K562 (cell line): Measurements from ENCODE around the gene BCAN. TPM values are rescaled to one million over a fixed set of nuclear protein-coding genes. Genes with fewer than 3 reads are reported as not detected.
A peak's percentile ranks its signal among the peaks of the same experiment; 100 is the strongest.

ENCODE experiments used
- BCL6 ChIP-seq: fragments of 250-450 bp; sonication (Bioruptor Pico); IDR thresholded peaks from 2 replicates; pipeline ENCODE4 v1.4.0; 2020
- BCOR ChIP-seq: fragments of 450-650 bp; IDR thresholded peaks from 2 replicates; pipeline ENCODE4 v1.6.1; 2016
- CHD2 ChIP-seq: IDR thresholded peaks from 2 replicates; pipeline ENCODE4 v1.6.1; 2011; ENCODE audit warnings: low read depth, low read length
- KLF6 ChIP-seq: fragments of 250-450 bp; sonication (Bioruptor Pico); IDR thresholded peaks from 2 replicates; pipeline ENCODE4 v1.4.0; 2020; ENCODE audit warnings: mild to moderate bottlenecking, moderate library complexity, borderline replicate concordance
- MECOM ChIP-seq: fragments of 250-450 bp; sonication (Bioruptor Pico); IDR thresholded peaks from 2 replicates; pipeline ENCODE4 v1.8.0; 2022; ENCODE audit warnings: inconsistent platforms
- MEF2D ChIP-seq: conservative IDR thresholded peaks from 2 replicates; pipeline ENCODE4 v1.6.1; 2016; ENCODE audit warnings: low read depth, missing genetic modification characterization, missing compliant biosample characterization
- NCOA2 ChIP-seq, 2 experiments: fragments of 450-650 bp; IDR thresholded peaks; 2 replicates each; pipeline ENCODE4 v1.6.1; 2018; ENCODE audit warnings: mild to moderate bottlenecking in 2 of 2, moderate library complexity in 1 of 2; ENCODE audit not compliant: partially characterized antibody in 2 of 2
- NFE2 ChIP-seq: IDR thresholded peaks from 2 replicates; pipeline ENCODE4 v1.6.1; 2014; ENCODE audit warnings: antibody characterized with exemption, low read depth
- POLR3A ChIP-seq: IDR thresholded peaks from 2 replicates; pipeline ENCODE4 v1.6.1; 2011; ENCODE audit warnings: borderline replicate concordance, mild to moderate bottlenecking, moderate library complexity; ENCODE audit not compliant: insufficient read length, insufficient read depth; ENCODE audit errors: extremely low read depth
- PTTG1 ChIP-seq: fragments of 450-650 bp; IDR thresholded peaks from 2 replicates; pipeline ENCODE4 v1.6.1; 2016; ENCODE audit warnings: low read depth, mild to moderate bottlenecking, missing genetic modification characterization, missing compliant biosample characterization
- SMAD1 ChIP-seq: fragments of 150-350 bp; IDR thresholded peaks from 2 replicates; pipeline ENCODE4 v1.6.1; 2014; ENCODE audit warnings: low read length, low read depth; ENCODE audit not compliant: partially characterized antibody
- SMARCC2 ChIP-seq: fragments of 450-650 bp; IDR thresholded peaks from 2 replicates; pipeline ENCODE4 v1.6.1; 2017; ENCODE audit warnings: antibody characterized with exemption, moderate library complexity, mild to moderate bottlenecking, low read depth
- SREBF1 ChIP-seq: fragments of 150-350 bp; IDR thresholded peaks from 2 replicates; pipeline ENCODE4 v1.6.1; 2014; ENCODE audit warnings: antibody characterized with exemption, low read depth, low read length, borderline replicate concordance
- ZNF224 ChIP-seq: sonication (generic); formaldehyde crosslinking; IDR thresholded peaks from 2 replicates; pipeline ENCODE4 v1.8.0; 2022; ENCODE audit warnings: mild to moderate bottlenecking, missing genetic modification reagents
- ZNF431 ChIP-seq: sonication (generic); formaldehyde crosslinking; IDR thresholded peaks from 2 replicates; pipeline ENCODE4 v1.8.0; 2022; ENCODE audit warnings: mild to moderate bottlenecking, missing genetic modification reagents
- ZNF589 ChIP-seq: fragments of 200-800 bp; sonication (Bioruptor generic); IDR thresholded peaks from 2 replicates; pipeline ENCODE4 v1.6.1; 2016; ENCODE audit warnings: low read depth, missing genetic modification characterization, missing compliant biosample characterization
- polyA plus RNA-seq, 8 experiments: library from polyadenylated mRNA; depleted of rRNA in 4 of 8; stranded (reverse) in 5 of 8; unstranded in 3 of 8; fragments of >200 nt; fragmentation: Nextera tagmentation in 2 of 8; fragmentation: Illumina TruSeq in 1 of 8; extraction: Ambion mirVana in 2 of 8; extraction: Trizol in 1 of 8; gene quantifications; 2 replicates each; pipeline versions ENCODE4 v1.2.1 to v1.2.3, GENCODE V29; 2011 to 2014; ENCODE audit warnings: inconsistent platforms in 1 of 8, missing spikeins in 1 of 8
- total RNA-seq, 7 experiments: library from RNA; depleted of rRNA in 6 of 7; stranded (reverse); fragments of >200 nt in 6 of 7; fragmentation: Illumina TruSeq in 2 of 7; extraction: Trizol in 2 of 7; gene quantifications; 2 replicates each; pipeline versions ENCODE4 v1.2.1 to v1.2.3, GENCODE V29; 2011 to 2021; ENCODE audit warnings: low replicate concordance in 1 of 7
- TF ChIP-seq, protein P1 (sequence below): fragments of 200-800 bp; sonication (Bioruptor generic); IDR thresholded peaks from 2 replicates; pipeline ENCODE4 v1.6.1; 2017; ENCODE audit warnings: missing genetic modification characterization, missing compliant biosample characterization
- TF ChIP-seq, protein P2 (sequence below): fragments of 250-450 bp; sonication (Bioruptor Pico); IDR thresholded peaks from 2 replicates; pipeline ENCODE4 v1.9.0; 2021; ENCODE audit warnings: mild to moderate bottlenecking, inconsistent platforms
- TF ChIP-seq, protein P3 (sequence below): sonication (generic); formaldehyde crosslinking; IDR thresholded peaks from 2 replicates; pipeline ENCODE4 v1.8.1; 2023; ENCODE audit warnings: missing genetic modification reagents, mild to moderate bottlenecking, borderline replicate concordance

BCAN gene
- total and polyA plus RNA-seq, 9 of the 15 experiments (the other 6 are each of a cell fraction or from before 2014, with no cell fraction given) = 0.04 to 0.33 (median 0.14) TPM; not detected in 5

DNA sequence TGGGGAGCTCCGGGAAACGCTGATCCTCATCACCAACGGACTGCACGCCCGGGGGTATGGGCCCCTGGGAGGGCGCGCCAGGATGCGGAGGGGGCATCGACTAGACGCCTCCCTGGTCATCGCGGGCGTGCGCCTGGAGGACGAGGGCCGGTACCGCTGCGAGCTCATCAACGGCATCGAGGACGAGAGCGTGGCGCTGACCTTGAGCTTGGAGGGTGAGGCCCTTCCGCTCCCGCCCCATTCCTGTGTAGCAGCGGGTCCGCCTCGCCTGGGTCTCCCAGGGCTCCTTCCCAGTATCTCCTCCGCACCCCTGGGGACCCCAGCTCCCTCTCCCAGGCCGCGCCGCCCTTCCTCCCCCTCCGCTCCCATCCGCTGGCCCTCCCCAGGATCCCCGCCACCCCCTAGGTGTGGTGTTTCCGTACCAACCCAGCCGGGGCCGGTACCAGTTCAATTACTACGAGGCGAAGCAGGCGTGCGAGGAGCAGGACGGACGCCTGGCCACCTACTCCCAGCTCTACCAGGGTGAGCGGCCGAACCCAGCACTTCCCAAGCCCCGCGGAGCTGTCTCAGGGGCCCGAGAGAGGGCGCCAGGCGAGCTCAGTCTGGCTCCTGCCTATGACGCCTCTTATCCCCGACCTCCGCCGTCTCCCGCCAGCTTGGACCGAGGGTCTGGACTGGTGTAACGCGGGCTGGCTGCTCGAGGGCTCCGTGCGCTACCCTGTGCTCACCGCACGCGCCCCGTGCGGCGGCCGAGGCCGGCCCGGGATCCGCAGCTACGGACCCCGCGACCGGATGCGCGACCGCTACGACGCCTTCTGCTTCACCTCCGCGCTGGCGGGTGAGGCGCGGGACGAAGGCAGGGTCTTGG is 17.7 kb upstream of the BCAN start (continued):
- TF ChIP-seq MEF2D (tag) = no peak
- TF ChIP-seq POLR3A = no peak
- no peak for TF ChIP-seq SMAD1
- TF ChIP-seq, protein P1, sequence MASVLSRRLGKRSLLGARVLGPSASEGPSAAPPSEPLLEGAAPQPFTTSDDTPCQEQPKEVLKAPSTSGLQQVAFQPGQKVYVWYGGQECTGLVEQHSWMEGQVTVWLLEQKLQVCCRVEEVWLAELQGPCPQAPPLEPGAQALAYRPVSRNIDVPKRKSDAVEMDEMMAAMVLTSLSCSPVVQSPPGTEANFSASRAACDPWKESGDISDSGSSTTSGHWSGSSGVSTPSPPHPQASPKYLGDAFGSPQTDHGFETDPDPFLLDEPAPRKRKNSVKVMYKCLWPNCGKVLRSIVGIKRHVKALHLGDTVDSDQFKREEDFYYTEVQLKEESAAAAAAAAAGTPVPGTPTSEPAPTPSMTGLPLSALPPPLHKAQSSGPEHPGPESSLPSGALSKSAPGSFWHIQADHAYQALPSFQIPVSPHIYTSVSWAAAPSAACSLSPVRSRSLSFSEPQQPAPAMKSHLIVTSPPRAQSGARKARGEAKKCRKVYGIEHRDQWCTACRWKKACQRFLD (CRISPR knock-in tag) = no peak
- no peak for TF ChIP-seq KLF6 (CRISPR knock-in tag)
- TF ChIP-seq, protein P2, sequence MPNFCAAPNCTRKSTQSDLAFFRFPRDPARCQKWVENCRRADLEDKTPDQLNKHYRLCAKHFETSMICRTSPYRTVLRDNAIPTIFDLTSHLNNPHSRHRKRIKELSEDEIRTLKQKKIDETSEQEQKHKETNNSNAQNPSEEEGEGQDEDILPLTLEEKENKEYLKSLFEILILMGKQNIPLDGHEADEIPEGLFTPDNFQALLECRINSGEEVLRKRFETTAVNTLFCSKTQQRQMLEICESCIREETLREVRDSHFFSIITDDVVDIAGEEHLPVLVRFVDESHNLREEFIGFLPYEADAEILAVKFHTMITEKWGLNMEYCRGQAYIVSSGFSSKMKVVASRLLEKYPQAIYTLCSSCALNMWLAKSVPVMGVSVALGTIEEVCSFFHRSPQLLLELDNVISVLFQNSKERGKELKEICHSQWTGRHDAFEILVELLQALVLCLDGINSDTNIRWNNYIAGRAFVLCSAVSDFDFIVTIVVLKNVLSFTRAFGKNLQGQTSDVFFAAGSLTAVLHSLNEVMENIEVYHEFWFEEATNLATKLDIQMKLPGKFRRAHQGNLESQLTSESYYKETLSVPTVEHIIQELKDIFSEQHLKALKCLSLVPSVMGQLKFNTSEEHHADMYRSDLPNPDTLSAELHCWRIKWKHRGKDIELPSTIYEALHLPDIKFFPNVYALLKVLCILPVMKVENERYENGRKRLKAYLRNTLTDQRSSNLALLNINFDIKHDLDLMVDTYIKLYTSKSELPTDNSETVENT = peak; percentile 57; the same call in 1 of the 2 replicates
- TF ChIP-seq CHD2 = no peak
- TF ChIP-seq ZNF224 (CRISPR knock-in tag) = 0 out of 2 replicates have a peak, but pooled peaks have one; percentile 49
- no peak for TF ChIP-seq SREBF1
- no peak for TF ChIP-seq NCOA2 (IDR thresholded peaks at IDR 0.05; ENCODE audit: partially characterized antibody in 2 of 2)
- peak; percentile 45 for TF ChIP-seq BCOR
- TF ChIP-seq ZNF589 = no peak
- no peak for TF ChIP-seq NFE2
- TF ChIP-seq ZNF431 (CRISPR knock-in tag) = no peak
- no peak for TF ChIP-seq PTTG1 (tag)
- TF ChIP-seq, protein P3, sequence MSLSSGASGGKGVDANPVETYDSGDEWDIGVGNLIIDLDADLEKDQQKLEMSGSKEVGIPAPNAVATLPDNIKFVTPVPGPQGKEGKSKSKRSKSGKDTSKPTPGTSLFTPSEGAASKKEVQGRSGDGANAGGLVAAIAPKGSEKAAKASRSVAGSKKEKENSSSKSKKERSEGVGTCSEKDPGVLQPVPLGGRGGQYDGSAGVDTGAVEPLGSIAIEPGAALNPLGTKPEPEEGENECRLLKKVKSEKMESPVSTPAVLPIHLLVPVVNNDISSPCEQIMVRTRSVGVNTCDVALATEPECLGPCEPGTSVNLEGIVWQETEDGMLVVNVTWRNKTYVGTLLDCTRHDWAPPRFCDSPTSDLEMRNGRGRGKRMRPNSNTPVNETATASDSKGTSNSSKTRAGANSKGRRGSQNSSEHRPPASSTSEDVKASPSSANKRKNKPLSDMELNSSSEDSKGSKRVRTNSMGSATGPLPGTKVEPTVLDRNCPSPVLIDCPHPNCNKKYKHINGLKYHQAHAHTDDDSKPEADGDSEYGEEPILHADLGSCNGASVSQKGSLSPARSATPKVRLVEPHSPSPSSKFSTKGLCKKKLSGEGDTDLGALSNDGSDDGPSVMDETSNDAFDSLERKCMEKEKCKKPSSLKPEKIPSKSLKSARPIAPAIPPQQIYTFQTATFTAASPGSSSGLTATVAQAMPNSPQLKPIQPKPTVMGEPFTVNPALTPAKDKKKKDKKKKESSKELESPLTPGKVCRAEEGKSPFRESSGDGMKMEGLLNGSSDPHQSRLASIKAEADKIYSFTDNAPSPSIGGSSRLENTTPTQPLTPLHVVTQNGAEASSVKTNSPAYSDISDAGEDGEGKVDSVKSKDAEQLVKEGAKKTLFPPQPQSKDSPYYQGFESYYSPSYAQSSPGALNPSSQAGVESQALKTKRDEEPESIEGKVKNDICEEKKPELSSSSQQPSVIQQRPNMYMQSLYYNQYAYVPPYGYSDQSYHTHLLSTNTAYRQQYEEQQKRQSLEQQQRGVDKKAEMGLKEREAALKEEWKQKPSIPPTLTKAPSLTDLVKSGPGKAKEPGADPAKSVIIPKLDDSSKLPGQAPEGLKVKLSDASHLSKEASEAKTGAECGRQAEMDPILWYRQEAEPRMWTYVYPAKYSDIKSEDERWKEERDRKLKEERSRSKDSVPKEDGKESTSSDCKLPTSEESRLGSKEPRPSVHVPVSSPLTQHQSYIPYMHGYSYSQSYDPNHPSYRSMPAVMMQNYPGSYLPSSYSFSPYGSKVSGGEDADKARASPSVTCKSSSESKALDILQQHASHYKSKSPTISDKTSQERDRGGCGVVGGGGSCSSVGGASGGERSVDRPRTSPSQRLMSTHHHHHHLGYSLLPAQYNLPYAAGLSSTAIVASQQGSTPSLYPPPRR (CRISPR knock-in tag) = no peak
- TF ChIP-seq MECOM (CRISPR knock-in tag) = no peak
- no peak for TF ChIP-seq SMARCC2
- TF ChIP-seq BCL6 (CRISPR knock-in tag) = no peak
